HCT116 (cell line): ENCODE results near the gene RPP25. TPM values are rescaled to one million over a fixed set of nuclear protein-coding genes. Genes with fewer than 3 reads are reported as not detected.

Source experiments
- ATAC-seq: fragments of 200-7000 bp; cut with Tn5 transposase; 2 replicates; pipeline ENCODE4 v1.9.1; 2020; ENCODE audit warnings: mild to moderate bottlenecking, moderate library complexity
- BruUV-seq: library from RNA; stranded (reverse); fragments of 400-500 nt; replicated peaks from 2 replicates; lab custom pipeline; 2021; lab: Mats Ljungman, UMichigan
- CTCF ChIA-PET: fragments of 300-600 bp; sonication (Branson Sonifier 250); formaldehyde crosslinking; loops from one replicate; lab custom pipeline; 2021; ENCODE audit warnings: antibody characterized with exemption; lab: Charles Lee
- POLR2A ChIA-PET: fragments of 300-600, 350-600 bp; sonication (Branson Sonifier 250); formaldehyde crosslinking; loops from one replicate; lab custom pipeline; 2021; ENCODE audit warnings: antibody characterized with exemption; lab: Charles Lee
- RAD21 ChIA-PET, 2 experiments: fragments of 300-600 bp; sonication (Branson Sonifier 250); formaldehyde crosslinking; loops; one replicate each; lab custom pipeline; 2023; ENCODE audit warnings: low total read pairs in 2 of 2; ENCODE audit not compliant: uncharacterized antibody in 2 of 2, unreplicated experiment in 2 of 2, low non-redundant PET in 1 of 2; lab: Charles Lee
- DNase-seq: peaks from one replicate; pipeline ENCODE4 v3.0.0-alpha.2; 2010; ENCODE audit warnings: low read depth, low spot score
- H2AFZ ChIP-seq: fragments of 200-600 bp; shearing (Covaris generic), sonication (generic); 2 replicates; pipeline ENCODE4 v1.6.1; 2017; ENCODE audit warnings: low read depth, mixed run types, mixed read lengths, antibody characterized with exemption, low read length; ENCODE audit not compliant: poor library complexity, severe bottlenecking
- H3K27ac ChIP-seq: 2 replicates; pipeline ENCODE4 v1.5.1; 2012; ENCODE audit warnings: low read depth, low read length
- H3K27me3 ChIP-seq: fragments of 200-600 bp; sonication (generic); 2 replicates; pipeline ENCODE4 v1.6.1; 2016; ENCODE audit warnings: mixed run types, low read length, mixed read lengths; ENCODE audit not compliant: insufficient read depth
- H3K36me3 ChIP-seq, 2 experiments: fragments of 200-500 bp in 1 of 2; fragments of 200-600 bp in 1 of 2; sonication (Bioruptor generic) in 1 of 2; sonication (generic) in 1 of 2; 2 replicates each; pipeline versions ENCODE4 v1.5.1 to v1.6.1; 2014 to 2016; ENCODE audit warnings: low read length in 2 of 2, inconsistent platforms in 1 of 2, mixed read lengths in 1 of 2, mixed run types in 1 of 2; ENCODE audit not compliant: insufficient read depth in 2 of 2, control insufficient read depth in 1 of 2
- H3K4me1 ChIP-seq, 2 experiments: fragments of 200-600 bp in 1 of 2; sonication (generic) in 1 of 2; 2 replicates each; pipeline versions ENCODE4 v1.5.1 to v1.6.1; 2012 to 2017; ENCODE audit warnings: low read length in 2 of 2, inconsistent platforms in 1 of 2, mild to moderate bottlenecking in 1 of 2, mixed read lengths in 1 of 2, mixed run types in 1 of 2, moderate library complexity in 1 of 2; ENCODE audit not compliant: insufficient read depth in 2 of 2, control insufficient read depth in 1 of 2
- H3K4me2 ChIP-seq: fragments of 200-600 bp; sonication (generic); 2 replicates; pipeline ENCODE4 v1.6.1; 2017; ENCODE audit warnings: mixed run types, low read length, mixed read lengths
- H3K4me3 ChIP-seq, 2 experiments: fragments of 200-600 bp in 1 of 2; sonication (generic) in 1 of 2; replicated peaks in 1 of 2; 2 replicates each; pipeline ENCODE4 v1.5.1; 2011 to 2016; ENCODE audit warnings: low read length in 2 of 2, control low read depth in 1 of 2, low read depth in 1 of 2, mild to moderate bottlenecking in 1 of 2, mixed read lengths in 1 of 2, mixed run types in 1 of 2
- H3K79me2 ChIP-seq: fragments of 200-600 bp; sonication (generic); 2 replicates; pipeline ENCODE4 v1.6.1; 2017; ENCODE audit warnings: mild to moderate bottlenecking, mixed run types, low read length, moderate library complexity, mixed read lengths; ENCODE audit not compliant: insufficient read depth
- H3K9ac ChIP-seq: fragments of 200-600 bp; sonication (generic); 2 replicates; pipeline ENCODE4 v1.6.1; 2016; ENCODE audit warnings: low read length, mixed read lengths
- H3K9me2 ChIP-seq: fragments of 200-600 bp; sonication (generic), shearing (Covaris generic); 2 replicates; pipeline ENCODE4 v1.6.1; 2017; ENCODE audit warnings: mixed run types, mild to moderate bottlenecking, moderate library complexity; ENCODE audit not compliant: insufficient read depth
- H3K9me3 ChIP-seq, 2 experiments: fragments of 200-500 bp in 1 of 2; fragments of 200-600 bp in 1 of 2; sonication (Bioruptor generic) in 1 of 2; sonication (generic) in 1 of 2; 2 replicates each; pipeline ENCODE4 v1.6.1; 2014 to 2017; ENCODE audit warnings: low read length in 2 of 2, mixed read lengths in 2 of 2, inconsistent platforms in 1 of 2, low read depth in 1 of 2, mild to moderate bottlenecking in 1 of 2, mixed run types in 1 of 2, moderate library complexity in 1 of 2; ENCODE audit not compliant: control insufficient read depth in 1 of 2, insufficient read depth in 1 of 2
- H4K20me1 ChIP-seq: fragments of 200-600 bp; sonication (generic), shearing (Covaris generic); 2 replicates; pipeline ENCODE4 v1.6.1; 2017; ENCODE audit warnings: mixed run types, mild to moderate bottlenecking, moderate library complexity; ENCODE audit not compliant: insufficient read depth
- CEBPB ChIP-seq: IDR thresholded peaks from 2 replicates; pipeline ENCODE4 v1.6.1; 2012; ENCODE audit warnings: low read depth
- EGR1 ChIP-seq: IDR thresholded peaks from 2 replicates; pipeline ENCODE4 v1.6.1; 2012; ENCODE audit warnings: low read depth
- ELF1 ChIP-seq: IDR thresholded peaks from 2 replicates; pipeline ENCODE4 v1.6.1; 2012; ENCODE audit warnings: low read depth, borderline replicate concordance
- EZH2 ChIP-seq: fragments of 200-600 bp; sonication (generic); IDR thresholded peaks from 2 replicates; pipeline ENCODE4 v1.6.1; 2017; ENCODE audit warnings: antibody characterized with exemption, mixed run types
- MAX ChIP-seq: IDR thresholded peaks from 2 replicates; pipeline ENCODE4 v1.6.1; 2012
- POLR2AphosphoS5 ChIP-seq: IDR thresholded peaks from 2 replicates; pipeline ENCODE4 v1.6.1; 2011; ENCODE audit warnings: mild to moderate bottlenecking, low read depth, low read length, moderate library complexity
- TCF7L2 ChIP-seq: IDR thresholded peaks from 2 replicates; pipeline ENCODE4 v1.7.0; 2011; ENCODE audit warnings: borderline replicate concordance, inconsistent platforms; ENCODE audit not compliant: insufficient read depth, insufficient read length; ENCODE audit errors: extremely low read depth
- ZFX ChIP-seq: fragments of 450-650 bp; IDR thresholded peaks from 2 replicates; pipeline ENCODE4 v1.6.1; 2017
- ZNF274 ChIP-seq: fragments of 200-500 bp; sonication (Bioruptor generic); IDR thresholded peaks from 2 replicates; pipeline ENCODE4 v1.6.1; 2014; ENCODE audit warnings: mild to moderate bottlenecking, low read depth, low read length, inconsistent platforms
- intact Hi-C: fragments of 100-400 bp; cut with micrococcal nuclease; formaldehyde crosslinking; loops from 2 replicates; pipeline ENCODE4 v1.10.0; 2022
- total RNA-seq: library from RNA; stranded (reverse); gene quantifications from one replicate; pipeline ENCODE4 v1.2.1, GENCODE V29; 2021; ENCODE audit not compliant: unreplicated experiment

The RPP25 gene
- total RNA-seq, 1 experiment from 2014 or later, result 5.9 TPM

DNA sequence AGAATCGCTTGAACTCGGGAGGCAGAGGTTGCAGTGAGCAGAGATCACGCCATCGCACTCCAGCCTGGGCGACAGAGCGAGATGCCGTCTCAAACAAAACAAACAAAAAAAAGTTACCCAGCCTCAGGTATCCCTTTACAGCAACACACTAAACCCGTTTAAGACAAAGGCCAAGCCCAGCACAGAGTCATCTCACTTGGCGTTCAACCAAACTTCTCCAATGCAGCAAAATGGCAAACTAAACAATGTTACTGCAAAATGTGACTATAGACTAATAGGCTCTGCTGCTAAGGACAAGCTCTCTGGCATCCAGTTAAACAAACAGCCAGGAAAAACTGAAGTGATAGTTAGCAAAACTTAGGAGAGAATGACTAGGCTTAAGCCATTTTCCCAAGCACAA, 43.5 kb downstream of the RPP25 start (continued):
- TF ChIP-seq CEBPB, result no peak
- no peak for TF ChIP-seq TCF7L2
- no peak for TF ChIP-seq ELF1
- no peak for TF ChIP-seq ZFX
- no peak for TF ChIP-seq EZH2
- no peak for TF ChIP-seq ZNF274
- TF ChIP-seq EGR1, result no peak

- ChIA-PET RAD21 (no interaction called here), POLR2A (interaction anchor here (0.7 kb wide), 1 partner anchor 17 kb away, joined by 6 read pairs; no protein-coding TSS in a partner anchor), CTCF (no interaction called here)
- no peak overlapping the region for H3K27ac ChIP-seq
- peaks cover 10 to 17% of the 10 kb centered on the region in 2 experiments; a peak in 2 of 4 replicates for H3K4me1 ChIP-seq
- BruUV-seq, result no TSS peak
- intact Hi-C loops, result loop anchor here (5.0 kb wide), 1 partner anchor 79 kb away; no protein-coding TSS in a partner anchor
- DNase-seq, result no peak
- H3K9ac ChIP-seq, result no peak overlapping the region
- H4K20me1 ChIP-seq, result no peaks in the 10 kb centered on the region
- no peaks in the 10 kb centered on the region for H3K9me3 ChIP-seq
- peaks cover 19% of the 10 kb centered on the region for H3K79me2 ChIP-seq
- no peaks in the 10 kb centered on the region for H3K9me2 ChIP-seq
- no peak overlapping the region for H3K4me2 ChIP-seq
- H2AFZ ChIP-seq, result no peak overlapping the region
- H3K27me3 ChIP-seq, result no peaks in the 10 kb centered on the region
- no peak for TF ChIP-seq MAX
- no peak for TF ChIP-seq POLR2AphosphoS5
- no peak overlapping the region for H3K4me3 ChIP-seq
- peaks cover 5 to 17% of the 10 kb centered on the region in 2 experiments; a peak in 3 of 4 replicates for H3K36me3 ChIP-seq
- no peak for ATAC-seq
Measured at GRCh38 chr15:74908635-74909034, 47.9 kb downstream of the RPP25 start.
